Esophagus squamous epithelium (tissue), 4 donors: ENCODE measurements around the gene BRD1.

ENCODE experiments used
- CTCF ChIP-seq, 6 experiments: fragments of 450-650 bp in 4 of 6; fragments of 200-600 bp in 2 of 6; sonication (generic) in 2 of 6; IDR thresholded peaks; one replicate each; pipeline ENCODE4 v1.5.1; 2016 to 2019; ENCODE audit warnings: antibody characterized with exemption in 6 of 6, mild to moderate bottlenecking in 4 of 6, moderate library complexity in 4 of 6
- POLR2A ChIP-seq, 4 donors: fragments of 450-650 bp; IDR thresholded peaks; one replicate each; pipeline ENCODE4 v1.6.1; 2017; ENCODE audit warnings: antibody characterized with exemption in 4 of 4, mild to moderate bottlenecking in 4 of 4, moderate library complexity in 3 of 4

- no peak for TF ChIP-seq POLR2A (IDR thresholded peaks at IDR 0.05)
- TF ChIP-seq CTCF (IDR thresholded peaks at IDR 0.05) = no peak
Measured at GRCh38 chr22:49814856-49815255, 12.8 kb downstream of the BRD1 start.
